Kidney epithelial cell (primary cell): ENCODE measurements around the gene BAG5. TPM values are rescaled to one million over a fixed set of nuclear protein-coding genes. Genes with fewer than 3 reads are reported as not detected.

ENCODE experiments used
- DNase-seq: peaks from one replicate; pipeline ENCODE4 v3.0.0-alpha.2; 2010; ENCODE audit warnings: low read depth
- H3K27me3 ChIP-seq: 2 replicates; pipeline ENCODE4 v1.6.0; 2011; ENCODE audit warnings: low read length; ENCODE audit not compliant: control insufficient read depth, insufficient read depth
- H3K36me3 ChIP-seq: 2 replicates; pipeline ENCODE4 v1.5.1; 2011; ENCODE audit warnings: low read length; ENCODE audit not compliant: control insufficient read depth, insufficient read depth
- H3K4me3 ChIP-seq: 2 replicates; pipeline ENCODE4 v1.5.1; 2011; ENCODE audit warnings: low read depth, mild to moderate bottlenecking, control low read depth, low read length
- total RNA-seq: library from RNA; depleted of rRNA; stranded (reverse); fragments of >200 nt; gene quantifications from 2 replicates; pipeline ENCODE4 v1.2.3, GENCODE V29; 2015
- TF ChIP-seq, protein P1 (sequence below): IDR thresholded peaks from 2 replicates; pipeline ENCODE4 v1.5.1; 2011; ENCODE audit warnings: mild to moderate bottlenecking, moderate library complexity, low read length, control low read depth, inconsistent platforms; ENCODE audit not compliant: insufficient read depth, poor library complexity, severe bottlenecking

Gene BAG5
- total RNA-seq, 1 donor from 2014 or later = 40.8 TPM

- no peak for DNase-seq
- no peaks in the 10 kb centered on the region for H3K27me3 ChIP-seq
- TF ChIP-seq, protein P1, sequence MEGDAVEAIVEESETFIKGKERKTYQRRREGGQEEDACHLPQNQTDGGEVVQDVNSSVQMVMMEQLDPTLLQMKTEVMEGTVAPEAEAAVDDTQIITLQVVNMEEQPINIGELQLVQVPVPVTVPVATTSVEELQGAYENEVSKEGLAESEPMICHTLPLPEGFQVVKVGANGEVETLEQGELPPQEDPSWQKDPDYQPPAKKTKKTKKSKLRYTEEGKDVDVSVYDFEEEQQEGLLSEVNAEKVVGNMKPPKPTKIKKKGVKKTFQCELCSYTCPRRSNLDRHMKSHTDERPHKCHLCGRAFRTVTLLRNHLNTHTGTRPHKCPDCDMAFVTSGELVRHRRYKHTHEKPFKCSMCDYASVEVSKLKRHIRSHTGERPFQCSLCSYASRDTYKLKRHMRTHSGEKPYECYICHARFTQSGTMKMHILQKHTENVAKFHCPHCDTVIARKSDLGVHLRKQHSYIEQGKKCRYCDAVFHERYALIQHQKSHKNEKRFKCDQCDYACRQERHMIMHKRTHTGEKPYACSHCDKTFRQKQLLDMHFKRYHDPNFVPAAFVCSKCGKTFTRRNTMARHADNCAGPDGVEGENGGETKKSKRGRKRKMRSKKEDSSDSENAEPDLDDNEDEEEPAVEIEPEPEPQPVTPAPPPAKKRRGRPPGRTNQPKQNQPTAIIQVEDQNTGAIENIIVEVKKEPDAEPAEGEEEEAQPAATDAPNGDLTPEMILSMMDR = no peak
- no peak overlapping the region for H3K4me3 ChIP-seq
- no peaks in the 10 kb centered on the region for H3K36me3 ChIP-seq
Observed at GRCh38 chr14:103555559-103556337, 6.7 kb downstream of the BAG5 start.

DNA sequence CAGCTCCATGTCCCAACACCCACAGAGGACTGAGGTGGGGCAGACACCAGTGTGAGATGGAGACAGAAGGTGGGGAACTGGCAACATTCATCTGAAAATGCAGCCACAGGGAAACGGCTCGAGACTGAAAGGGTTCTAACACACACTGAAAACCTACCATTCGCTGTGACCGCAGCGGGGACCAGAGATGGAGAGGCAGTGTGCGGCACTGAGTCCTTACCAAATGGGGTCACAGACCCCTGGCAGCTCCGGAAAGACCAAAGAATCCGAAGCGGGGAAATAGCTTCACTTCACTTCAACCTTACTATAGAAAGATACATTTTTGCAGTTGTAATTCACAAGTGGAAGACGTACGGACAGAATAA is 9.6 kb downstream of the BAG5 start:
- TF ChIP-seq, protein P1 = no peak
- Histone ChIP-seq H3K27me3 (no peaks in the 10 kb centered on the region), H3K4me3 (no peak overlapping the region), H3K36me3 (no peaks in the 10 kb centered on the region)
- DNase-seq = no peak

DNA sequence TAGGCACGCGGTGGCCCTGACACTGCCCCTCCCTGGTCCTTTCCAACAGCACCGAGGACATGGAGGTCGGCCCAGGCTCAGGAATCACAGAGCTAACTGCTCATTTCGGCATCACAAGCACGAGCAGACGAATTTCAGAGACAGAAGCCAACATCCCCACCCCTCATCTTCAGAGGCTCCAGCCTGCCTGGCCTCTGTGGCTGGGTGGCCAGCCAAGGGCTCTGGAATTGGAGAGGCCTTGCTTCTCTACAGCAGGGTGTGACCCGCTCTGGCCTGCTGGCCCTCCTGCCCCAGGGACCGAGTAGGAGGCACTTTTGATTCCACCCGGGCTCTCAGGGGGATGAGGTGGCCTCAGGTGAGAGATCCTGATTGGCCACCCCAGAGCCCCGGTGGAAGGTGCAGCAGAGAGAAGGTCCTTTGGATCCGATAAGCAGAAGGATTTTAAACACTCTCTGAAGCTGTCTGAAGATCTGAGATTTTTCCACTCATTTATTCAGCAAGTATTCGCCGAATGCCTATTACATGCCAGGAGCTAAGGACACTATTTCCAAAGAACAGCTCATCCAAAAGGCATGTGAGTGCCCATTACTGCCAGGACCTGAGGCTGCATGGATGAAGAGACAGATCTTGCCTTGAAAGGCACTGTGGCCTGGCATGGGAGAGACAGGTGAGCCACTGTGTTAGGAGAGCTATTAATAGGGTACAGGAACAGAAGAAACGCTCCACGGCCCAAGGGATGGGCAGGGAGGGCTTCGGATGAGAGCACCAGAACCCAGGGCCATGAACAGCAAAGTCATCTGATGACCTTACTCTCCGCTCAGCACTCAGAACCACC is 10.2 kb downstream of the BAG5 start:
- TF ChIP-seq, protein P1 = no peak
- DNase-seq = peak; percentile 91
- H3K4me3 ChIP-seq = no peak overlapping the region
- no peaks in the 10 kb centered on the region for H3K27me3 ChIP-seq
- H3K36me3 ChIP-seq = no peaks in the 10 kb centered on the region

GRCh38 chr14:103551338-103551762 is 11.1 kb downstream of the BAG5 start:
- Histone ChIP-seq H3K27me3 (no peaks in the 10 kb centered on the region), H3K4me3 (no peak overlapping the region), H3K36me3 (no peaks in the 10 kb centered on the region)
- DNase-seq = no peak
- TF ChIP-seq, protein P1 = no peak

- DNase-seq = peak; percentile 74
- TF ChIP-seq, protein P1 = peak; percentile 30
- no peaks in the 10 kb centered on the region for H3K27me3 ChIP-seq
- H3K36me3 ChIP-seq = no peaks in the 10 kb centered on the region
- H3K4me3 ChIP-seq = no peak overlapping the region
Observed at GRCh38 chr14:103550451-103551337, 11.8 kb downstream of the BAG5 start.
